Spleen (tissue), 11 donors: ENCODE data around the gene PCSK9. TPM values are rescaled to one million over a fixed set of nuclear protein-coding genes. Genes with fewer than 3 reads are reported as not detected.

ENCODE experiments used
- DNase-seq: peaks from one replicate; pipeline ENCODE4 v3.0.0-alpha.2; 2020
- H3K27ac ChIP-seq, 8 donors: fragments of 200-600 bp; sonication (generic) in 7 of 8; 1 replicate in 4 of 8; 2 replicates in 4 of 8; pipeline versions ENCODE4 v1.5.0 to v1.8.0; 2016 to 2021; ENCODE audit warnings: inconsistent platforms in 4 of 8, mild to moderate bottlenecking in 4 of 8, moderate library complexity in 1 of 8
- H3K27me3 ChIP-seq, 7 donors: fragments of 200-600 bp; sonication (generic) in 6 of 7; replicated peaks in 1 of 7; 1 replicate in 4 of 7; 2 replicates in 3 of 7; pipeline versions ENCODE4 v1.5.0 to v1.8.0; 2016 to 2021; ENCODE audit warnings: inconsistent platforms in 3 of 7, mild to moderate bottlenecking in 1 of 7
- H3K36me3 ChIP-seq, 6 donors: fragments of 200-600 bp; sonication (generic) in 5 of 6; 1 replicate in 4 of 6; 2 replicates in 2 of 6; pipeline versions ENCODE4 v1.5.0 to v1.8.0; 2016 to 2021; ENCODE audit warnings: inconsistent platforms in 2 of 6
- H3K4me1 ChIP-seq, 6 donors: fragments of 200-600 bp; sonication (generic) in 5 of 6; 1 replicate in 3 of 6; 2 replicates in 3 of 6; pipeline versions ENCODE4 v1.5.0 to v1.8.0; 2016 to 2021; ENCODE audit warnings: inconsistent platforms in 3 of 6
- H3K4me3 ChIP-seq, 8 donors: fragments of 200-600 bp; sonication (generic) in 7 of 8; 1 replicate in 4 of 8; 2 replicates in 4 of 8; pipeline versions ENCODE4 v1.5.0 to v1.8.0; 2016 to 2021; ENCODE audit warnings: inconsistent platforms in 4 of 8, mild to moderate bottlenecking in 4 of 8, moderate library complexity in 2 of 8
- H3K9me3 ChIP-seq, 8 donors: fragments of 200-600 bp; sonication (generic) in 7 of 8; 1 replicate in 4 of 8; 2 replicates in 4 of 8; pipeline versions ENCODE4 v1.5.0 to v1.8.0; 2016 to 2021; ENCODE audit warnings: inconsistent platforms in 4 of 8
- CTCF ChIP-seq, 11 experiments: fragments of 200-600 bp in 7 of 11; fragments of 450-650 bp in 4 of 11; sonication (generic) in 4 of 11; IDR thresholded peaks in 8 of 11; conservative IDR thresholded peaks in 3 of 11; 1 replicate in 7 of 11; 2 replicates in 4 of 11; pipeline versions ENCODE4 v1.4.0 to v1.8.0; 2016 to 2021; ENCODE audit warnings: antibody characterized with exemption in 11 of 11, inconsistent platforms in 4 of 11, mild to moderate bottlenecking in 1 of 11
- POLR2A ChIP-seq, 3 donors: fragments of 450-650 bp; IDR thresholded peaks; one replicate each; pipeline ENCODE4 v1.5.1; 2017; ENCODE audit warnings: antibody characterized with exemption in 3 of 3, mild to moderate bottlenecking in 1 of 3
- POLR2AphosphoS5 ChIP-seq, 3 donors: sonication (generic); formaldehyde crosslinking; IDR thresholded peaks; one replicate each; pipeline ENCODE4 v1.5.1; 2017; ENCODE audit warnings: antibody characterized with exemption in 3 of 3
- WGBS, 5 donors: extraction: QIAGEN DNeasy Blood & Tissue Kit in 3 of 5; methylation state at CpG; one replicate each; pipeline versions ENCODE4 v1.1.5 to v1.1.7; 2013 to 2018; 5-methylcytosine and 5-hydroxymethylcytosine counted together
- intact Hi-C: fragments of 100-400 bp; cut with DNase I; formaldehyde crosslinking; loops from one replicate; pipeline ENCODE4 v1.15.0; 2023; ENCODE audit warnings: low total_unique reads
- polyA plus RNA-seq, 3 donors: library from polyadenylated mRNA; stranded (reverse); fragments of 200-250 nt; gene quantifications; one replicate each; pipeline ENCODE4 v1.2.1, GENCODE V29; 2013
- total RNA-seq, 7 donors: library from RNA; depleted of rRNA in 3 of 7; stranded (reverse); fragments of >200 nt in 3 of 7; fragmentation: NEBNext Ultra II Directional in 4 of 7; extraction: Animal tissue kit (Norgen Biotek cat#: 25700) in 4 of 7; gene quantifications; one replicate each; pipeline versions ENCODE4 v1.1.0 to v1.2.1, GENCODE V29; 2016 to 2021
- donor health status: healthy with polysubstance abuse.
- donor health status: DM: no; HTN: no; CAD: no; lungs with moderate emphysema.
- donor health status: DM: no; HTN: no; CAD: no.
- donor health status: Bipolar disorder and iron deficiency.
- donor health status: healthy.
- donor health status: DM: no; HTN: no; CAD: no.
- donor health status: DM: yes; HTN: yes; CAD: no.

The PCSK9 gene
- total and polyA plus RNA-seq, 10 donors: 0.03 to 0.85 (median 0.18) TPM; not detected in 3

- H3K27me3 ChIP-seq: no peaks in the 10 kb centered on the region
- peaks cover 8 to 100% (median 96%) of the 10 kb centered on the region in 6 donors for H3K36me3 ChIP-seq
- no peaks in the 10 kb centered on the region for H3K9me3 ChIP-seq
- TF ChIP-seq CTCF (IDR thresholded peaks at IDR 0.05 in 8 of 11, conservative IDR thresholded peaks at IDR 0.05 in 3 of 11) (no peak), POLR2AphosphoS5 (IDR thresholded peaks at IDR 0.05) (no peak), POLR2A (IDR thresholded peaks at IDR 0.05) (no peak)
- peak overlapping the region in 1 of 8 donors; percentile 9 for H3K27ac ChIP-seq
- no peak overlapping the region for H3K4me3 ChIP-seq
- 18 to 40% (median 31%) methylated on average over 4 of the region's 4 CpGs for WGBS, 5 donors
- no peak for DNase-seq
- peaks cover 0 to 8% (median 0%) of the 10 kb centered on the region in 6 donors for H3K4me1 ChIP-seq
- intact Hi-C loops: no loop called here
Observed at GRCh38 chr1:55088413-55088812, 49.1 kb downstream of the PCSK9 start.

- TF ChIP-seq POLR2A (IDR thresholded peaks at IDR 0.05) (no peak), CTCF (IDR thresholded peaks at IDR 0.05 in 8 of 11, conservative IDR thresholded peaks at IDR 0.05 in 3 of 11) (no peak), POLR2AphosphoS5 (IDR thresholded peaks at IDR 0.05) (no peak)
- WGBS, 5 donors: 84 to 98% (median 95%) methylated on average over 2 of the region's 2 CpGs
- H3K4me3 ChIP-seq: no peak overlapping the region
- peaks cover 0 to 8% (median 0%) of the 10 kb centered on the region in 6 donors for H3K4me1 ChIP-seq
- no peak for DNase-seq
- H3K9me3 ChIP-seq: no peaks in the 10 kb centered on the region
- peaks cover 8 to 100% (median 98%) of the 10 kb centered on the region in 6 donors for H3K36me3 ChIP-seq
- intact Hi-C loops: no loop called here
- no peak overlapping the region for H3K27ac ChIP-seq
- no peaks in the 10 kb centered on the region for H3K27me3 ChIP-seq
Observed at GRCh38 chr1:55089683-55090082, 50.3 kb downstream of the PCSK9 start.

GRCh38 chr1:55092475-55092874 is 53.1 kb downstream of the PCSK9 start:
- Histone ChIP-seq H3K9me3 (no peaks in the 10 kb centered on the region), H3K27ac (no peak overlapping the region), H3K36me3 (peaks cover 9 to 100% (median 99%) of the 10 kb centered on the region in 6 donors), H3K4me3 (no peak overlapping the region), H3K4me1 (peaks cover 0 to 8% (median 0%) of the 10 kb centered on the region in 6 donors), H3K27me3 (no peaks in the 10 kb centered on the region)
- no peak for DNase-seq
- 88 to 94% (median 92%) methylated on average over 2 of the region's 2 CpGs for WGBS, 5 donors
- intact Hi-C loops: no loop called here
- TF ChIP-seq POLR2AphosphoS5 (IDR thresholded peaks at IDR 0.05) (no peak), CTCF (IDR thresholded peaks at IDR 0.05 in 8 of 11, conservative IDR thresholded peaks at IDR 0.05 in 3 of 11) (no peak), POLR2A (IDR thresholded peaks at IDR 0.05) (no peak)

- H3K4me1 ChIP-seq: no peaks in the 10 kb centered on the region
- no peak overlapping the region for H3K27ac ChIP-seq
- DNase-seq: no peak
- H3K4me3 ChIP-seq: no peak overlapping the region
- WGBS, 5 donors: 93 to 98% (median 95%) methylated on average over 5 of the region's 5 CpGs
- no peak for TF ChIP-seq POLR2A (IDR thresholded peaks at IDR 0.05)
- no peak for TF ChIP-seq POLR2AphosphoS5 (IDR thresholded peaks at IDR 0.05)
- no peak for TF ChIP-seq CTCF (IDR thresholded peaks at IDR 0.05 in 8 of 11, conservative IDR thresholded peaks at IDR 0.05 in 3 of 11)
- intact Hi-C loops: no loop called here
- H3K9me3 ChIP-seq: no peaks in the 10 kb centered on the region
- H3K27me3 ChIP-seq: no peaks in the 10 kb centered on the region
- peaks cover 12 to 100% (median 99%) of the 10 kb centered on the region in 6 donors for H3K36me3 ChIP-seq
Observed at GRCh38 chr1:55095095-55095494, 55.7 kb downstream of the PCSK9 start.
